HepG2 (cell line): Measurements from ENCODE around the gene NTMT1. TPM values are rescaled to one million over a fixed set of nuclear protein-coding genes. Genes with fewer than 3 reads are reported as not detected.

ENCODE experiments used
- CEBPZ ChIP-seq: IDR thresholded peaks from 2 replicates; pipeline ENCODE4 v1.6.1; 2012; ENCODE audit warnings: low read length, improper control_type of control experiment
- DR1 ChIP-seq: sonication (generic); formaldehyde crosslinking; IDR thresholded peaks from 2 replicates; pipeline ENCODE4 v1.8.0; 2021; ENCODE audit warnings: mild to moderate bottlenecking, missing genetic modification reagents, inconsistent platforms
- FOXC1 ChIP-seq: sonication (generic); formaldehyde crosslinking; IDR thresholded peaks from 2 replicates; pipeline ENCODE4 v1.8.0; 2022; ENCODE audit warnings: mild to moderate bottlenecking, missing genetic modification reagents, borderline replicate concordance
- MAFF ChIP-seq: IDR thresholded peaks from 2 replicates; pipeline ENCODE4 v1.6.1; 2011; ENCODE audit warnings: low read depth, low read length, improper control_type of control experiment
- RFX1 ChIP-seq: fragments of 450-650 bp; IDR thresholded peaks from 2 replicates; pipeline ENCODE4 v1.6.1; 2017
- THYN1 ChIP-seq: sonication (generic); formaldehyde crosslinking; IDR thresholded peaks from 2 replicates; pipeline ENCODE4 v1.8.1; 2023; ENCODE audit warnings: low read depth, mild to moderate bottlenecking, moderate library complexity, missing genetic modification reagents, borderline replicate concordance
- ZBTB40 ChIP-seq, 2 experiments: fragments of 450-650 bp in 1 of 2; sonication (generic) in 1 of 2; formaldehyde crosslinking in 1 of 2; IDR thresholded peaks; 2 replicates each; pipeline versions ENCODE4 v1.6.1 to v1.8.0; 2016 to 2022; ENCODE audit warnings: antibody characterized with exemption in 1 of 2, mild to moderate bottlenecking in 1 of 2, missing genetic modification reagents in 1 of 2
- ZFP62 ChIP-seq: sonication (generic); formaldehyde crosslinking; IDR thresholded peaks from 2 replicates; pipeline ENCODE4 v1.4.0; 2020; ENCODE audit warnings: missing genetic modification reagents
- ZNF121 ChIP-seq: sonication (generic); formaldehyde crosslinking; IDR thresholded peaks from 2 replicates; pipeline ENCODE4 v1.5.0; 2020; ENCODE audit warnings: mild to moderate bottlenecking, missing genetic modification reagents
- ZNF263 ChIP-seq: sonication (generic); formaldehyde crosslinking; IDR thresholded peaks from 2 replicates; pipeline ENCODE4 v1.4.0; 2020; ENCODE audit warnings: missing genetic modification reagents
- ZNF432 ChIP-seq: sonication (generic); formaldehyde crosslinking; IDR thresholded peaks from 2 replicates; pipeline ENCODE4 v1.5.0; 2020; ENCODE audit warnings: missing genetic modification reagents, mild to moderate bottlenecking, borderline replicate concordance
- ZNF784 ChIP-seq: sonication (generic); formaldehyde crosslinking; IDR thresholded peaks from 2 replicates; pipeline ENCODE4 v1.5.1; 2020; ENCODE audit warnings: missing genetic modification reagents, mild to moderate bottlenecking, borderline replicate concordance
- polyA plus RNA-seq, 8 experiments: library from polyadenylated mRNA; depleted of rRNA in 3 of 8; stranded (reverse) in 7 of 8; unstranded in 1 of 8; fragments of >200 nt; fragmentation: Illumina TruSeq in 4 of 8; extraction: Trizol in 4 of 8; gene quantifications; 2 replicates each; pipeline versions ENCODE4 v1.2.1 to v1.2.3, GENCODE V29; 2011 to 2016; ENCODE audit warnings: low read depth in 4 of 8, missing spikeins in 1 of 8, mixed read lengths in 1 of 8; ENCODE audit not compliant: insufficient read depth in 1 of 8
- total RNA-seq, 5 experiments: library from RNA; depleted of rRNA; stranded (reverse); fragments of >200 nt; fragmentation: Illumina TruSeq; extraction: Trizol; gene quantifications; 2 replicates each; pipeline ENCODE4 v1.2.3, GENCODE V29; 2016; ENCODE audit warnings: low read depth in 1 of 5
- TF ChIP-seq, protein P1 (sequence below): sonication (generic); formaldehyde crosslinking; IDR thresholded peaks from 2 replicates; pipeline ENCODE4 v1.5.0; 2020; ENCODE audit warnings: mild to moderate bottlenecking, missing genetic modification reagents

The NTMT1 gene
- total and polyA plus RNA-seq, 2 of the 13 experiments (the other 11 are each of a cell fraction or from before 2014, with no cell fraction given) = 49.1 to 53.8 TPM

GRCh38 chr9:129597355-129598088 lies 28.4 kb upstream of the NTMT1 start (continued):
- no peak for TF ChIP-seq ZBTB40 (IDR thresholded peaks at IDR 0.05)
- TF ChIP-seq ZBTB40 (CRISPR knock-in tag; IDR thresholded peaks at IDR 0.05) = peak; percentile 34
- TF ChIP-seq FOXC1 (CRISPR knock-in tag) = no peak; the same call in none of the 2 replicates
- TF ChIP-seq MAFF = no peak
- TF ChIP-seq RFX1 = no peak
- no peak for TF ChIP-seq THYN1
- peak; percentile 67 for TF ChIP-seq DR1 (CRISPR knock-in tag)
- TF ChIP-seq, protein P1, sequence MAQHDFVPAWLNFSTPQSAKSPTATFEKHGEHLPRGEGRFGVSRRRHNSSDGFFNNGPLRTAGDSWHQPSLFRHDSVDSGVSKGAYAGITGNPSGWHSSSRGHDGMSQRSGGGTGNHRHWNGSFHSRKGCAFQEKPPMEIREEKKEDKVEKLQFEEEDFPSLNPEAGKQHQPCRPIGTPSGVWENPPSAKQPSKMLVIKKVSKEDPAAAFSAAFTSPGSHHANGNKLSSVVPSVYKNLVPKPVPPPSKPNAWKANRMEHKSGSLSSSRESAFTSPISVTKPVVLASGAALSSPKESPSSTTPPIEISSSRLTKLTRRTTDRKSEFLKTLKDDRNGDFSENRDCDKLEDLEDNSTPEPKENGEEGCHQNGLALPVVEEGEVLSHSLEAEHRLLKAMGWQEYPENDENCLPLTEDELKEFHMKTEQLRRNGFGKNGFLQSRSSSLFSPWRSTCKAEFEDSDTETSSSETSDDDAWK (CRISPR knock-in tag) = no peak
- TF ChIP-seq ZNF121 (CRISPR knock-in tag) = peak; percentile 38; the same call in 1 of the 2 replicates
- TF ChIP-seq ZNF432 (CRISPR knock-in tag) = no peak
- TF ChIP-seq ZNF784 (CRISPR knock-in tag) = peak; percentile 75; the same call in 1 of the 2 replicates
- no peak for TF ChIP-seq CEBPZ
- no peak for TF ChIP-seq ZFP62 (CRISPR knock-in tag)
- peak; percentile 55 for TF ChIP-seq ZNF263 (CRISPR knock-in tag)
